Hindlimb muscle (tissue), 1 donor: ENCODE data around the gene PRICKLE2. TPM values are rescaled to one million over a fixed set of nuclear protein-coding genes. Genes with fewer than 3 reads are reported as not detected.

Experiments used
- DNase-seq: peaks from one replicate; pipeline ENCODE4 v3.0.0-alpha.2; 2013
- polyA plus RNA-seq: library from polyadenylated mRNA; unstranded; fragments of 120-200 nt; gene quantifications from one replicate; pipeline ENCODE4 v1.2.1, GENCODE V29; 2013; ENCODE audit not compliant: insufficient read length

Gene PRICKLE2
- polyA plus RNA-seq, 1 donor: 11.0 TPM

GRCh38 chr3:64157150-64158035, 67.9 kb downstream of the PRICKLE2 start:
- no peak for DNase-seq

GRCh38 chr3:64155328-64155727, 69.9 kb downstream of the PRICKLE2 start:
- DNase-seq: no peak

DNA sequence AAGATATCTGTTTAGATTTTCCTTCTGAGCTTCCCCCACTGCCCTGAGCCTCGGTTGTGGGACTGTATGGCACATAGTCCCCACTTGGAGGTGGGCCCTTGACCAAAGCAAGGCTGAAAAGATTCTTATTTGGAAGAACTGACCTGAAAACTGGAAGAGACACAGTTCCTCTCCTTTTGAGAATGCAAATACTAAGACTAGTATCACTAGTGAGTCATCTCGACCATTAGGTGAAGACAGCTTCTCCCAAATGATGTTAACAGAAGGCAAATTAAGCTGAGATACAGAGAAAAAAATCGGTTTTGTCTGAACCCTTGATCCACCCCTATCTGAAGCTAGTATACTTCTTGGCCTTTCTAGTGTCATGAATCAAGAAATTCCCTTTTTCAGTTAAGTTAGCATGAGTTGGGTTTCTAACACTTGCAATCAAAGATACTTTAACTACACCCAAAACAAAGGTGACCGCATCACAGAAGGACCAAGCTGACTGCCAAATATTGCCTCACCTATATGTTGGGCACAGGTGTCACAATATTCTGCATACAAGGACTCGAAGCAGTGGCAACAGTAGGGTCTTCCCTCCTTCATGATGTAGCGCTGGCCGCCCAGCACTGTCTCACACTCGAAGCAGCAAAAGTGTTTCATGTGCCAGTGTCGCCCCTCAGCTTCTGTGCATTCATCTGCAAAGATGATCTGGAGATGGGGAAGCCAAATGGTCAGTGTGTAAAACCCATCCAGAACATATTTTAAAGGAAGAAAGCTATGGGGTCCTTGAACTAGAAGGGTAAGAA, 72.4 kb downstream of the PRICKLE2 start:
- no peak for DNase-seq

DNA sequence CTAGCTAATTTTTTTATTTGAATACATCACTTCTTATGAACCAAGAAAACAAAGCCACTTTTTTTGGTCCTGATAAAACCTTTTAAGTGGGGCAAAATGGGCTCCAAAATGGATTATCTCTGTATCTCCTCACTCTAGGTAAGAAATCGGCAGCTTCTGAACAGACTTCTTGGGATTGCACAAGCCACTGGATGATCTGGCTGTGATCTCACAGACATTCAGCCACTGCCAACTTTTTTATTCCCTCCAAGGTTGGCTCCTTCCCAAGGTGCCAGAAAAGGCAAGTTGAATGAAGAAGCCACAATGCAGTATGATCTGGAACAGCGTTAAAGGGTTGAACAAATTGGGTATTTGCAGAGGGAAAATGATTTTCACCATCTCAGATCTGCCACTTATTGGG, 73.2 kb downstream of the PRICKLE2 start:
- no peak for DNase-seq

- DNase-seq: no peak
Measured at GRCh38 chr3:64151342-64151871, 73.9 kb downstream of the PRICKLE2 start.

DNA sequence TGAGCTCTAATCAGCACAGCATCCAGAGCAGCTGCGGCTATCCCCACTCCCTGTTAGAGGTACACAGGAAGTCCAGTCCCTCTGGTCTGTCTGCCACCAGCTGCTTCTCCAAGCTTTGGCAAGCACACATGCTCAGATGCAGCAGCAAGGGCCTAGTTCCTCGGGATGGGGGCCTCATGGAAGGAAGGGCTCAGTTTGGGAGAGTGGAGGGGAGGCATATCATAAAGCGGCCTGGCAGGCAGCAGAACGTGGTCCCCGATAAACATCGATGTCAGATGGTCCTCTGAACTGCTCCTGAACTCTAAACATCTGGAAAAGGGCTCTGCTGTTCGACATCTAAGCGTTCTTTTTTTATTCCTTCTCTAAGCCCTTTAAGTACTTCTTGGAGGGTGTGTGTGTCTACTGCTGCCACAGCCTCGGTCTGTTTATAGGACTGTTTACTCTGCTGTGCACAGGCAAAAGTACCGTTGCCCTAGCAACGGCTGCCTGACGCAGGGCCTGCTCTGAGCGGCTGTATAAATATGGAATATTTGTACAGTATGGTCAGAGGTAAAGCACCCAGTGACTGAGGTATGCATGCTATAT, 74.6 kb downstream of the PRICKLE2 start:
- peak; percentile 91 for DNase-seq

DNA sequence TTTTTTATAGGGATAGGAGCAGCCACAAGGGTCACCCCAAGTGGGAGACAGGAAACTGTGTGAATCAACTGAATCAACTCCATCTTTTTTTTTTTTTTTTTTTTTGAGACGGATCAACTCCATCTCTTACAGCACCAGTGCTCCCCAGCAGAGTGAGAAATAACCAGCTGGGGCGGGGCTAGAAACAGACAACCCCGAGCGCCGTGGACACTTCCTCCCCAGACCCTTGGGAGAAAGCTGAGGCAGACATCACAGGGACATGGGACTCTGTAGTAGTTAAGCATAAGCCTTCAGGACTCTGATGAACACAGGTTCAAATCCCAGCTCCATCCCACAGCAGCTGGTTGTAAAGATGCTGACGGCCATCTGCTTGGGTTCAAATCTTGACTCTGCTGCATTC, 75.4 kb downstream of the PRICKLE2 start:
- no peak for DNase-seq

GRCh38 chr3:64148955-64149653, 76.2 kb downstream of the PRICKLE2 start:
- DNase-seq: no peak

DNA sequence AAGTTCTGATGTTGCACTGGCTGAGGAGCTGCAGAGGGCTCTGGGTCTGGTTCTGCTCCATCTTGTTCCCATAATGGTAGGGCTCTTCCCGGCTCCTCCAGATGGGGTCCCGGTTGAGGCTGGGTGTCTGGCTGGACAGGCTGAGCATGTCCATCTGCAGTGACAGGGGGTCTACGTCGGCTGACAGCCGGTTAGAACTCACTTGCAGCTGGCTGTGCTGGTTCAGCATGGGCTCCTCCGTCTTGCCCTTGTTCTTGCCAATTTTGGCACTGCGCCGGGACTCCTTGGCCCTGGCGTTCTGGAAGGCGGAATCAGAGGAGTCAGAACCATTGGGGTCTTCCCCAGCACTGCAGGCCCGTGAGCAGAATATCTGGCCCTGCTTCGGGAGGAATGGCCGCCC, 78.1 kb downstream of the PRICKLE2 start:
- DNase-seq: no peak

DNA sequence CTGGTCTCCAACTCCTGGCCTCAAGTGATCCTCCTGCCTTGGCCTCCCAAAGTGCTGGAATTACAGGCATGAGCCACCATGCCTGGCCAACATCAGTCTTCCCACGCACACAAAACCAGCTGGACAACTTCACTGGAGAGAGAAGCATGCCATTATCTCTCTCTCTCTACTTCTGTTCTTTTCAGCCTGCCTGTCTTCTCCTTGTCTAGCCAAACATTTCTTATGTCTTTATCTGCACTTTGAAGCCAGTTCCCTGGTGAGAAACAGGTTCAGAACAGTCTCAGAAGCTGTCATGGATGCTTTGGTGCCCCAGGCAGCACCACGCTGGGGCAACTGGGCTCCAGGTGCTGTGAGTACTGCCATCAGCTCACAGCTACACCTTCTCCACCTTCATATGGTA, 79.8 kb downstream of the PRICKLE2 start:
- DNase-seq: no peak

GRCh38 chr3:64144241-64144900, 80.9 kb downstream of the PRICKLE2 start:
- no peak for DNase-seq

DNA sequence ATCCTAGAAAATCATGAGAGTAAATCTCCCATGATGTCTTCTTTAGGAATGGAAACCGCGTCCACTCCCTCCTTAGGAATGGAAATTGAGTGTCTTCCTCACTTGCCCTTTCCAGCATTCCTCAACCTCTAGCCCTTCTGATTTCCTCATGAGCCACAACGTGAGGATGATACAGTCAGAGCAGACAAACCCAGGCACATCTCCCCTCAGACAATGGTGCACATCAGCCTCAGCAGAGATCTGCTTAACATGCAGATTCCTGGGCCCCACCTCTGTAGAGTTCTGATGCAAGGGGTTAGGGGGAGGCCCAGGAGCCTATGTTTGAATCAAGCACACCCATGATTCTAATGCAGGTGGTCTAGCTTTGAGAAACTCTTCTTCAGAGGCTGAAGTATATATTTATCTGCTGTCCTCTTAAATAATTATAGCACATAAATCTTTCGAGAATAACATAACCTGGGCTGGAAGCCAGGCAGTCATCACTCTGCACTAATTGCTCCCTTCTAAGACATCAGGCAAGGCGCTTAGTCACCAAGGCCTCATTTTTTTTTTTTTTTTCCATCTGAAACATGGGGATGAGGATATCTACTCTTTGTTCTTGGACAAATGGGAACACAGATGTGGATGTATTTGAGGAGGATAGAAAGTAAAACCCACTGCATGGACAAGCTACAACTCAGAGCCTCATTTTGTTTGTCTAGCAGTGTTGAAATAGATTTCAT, 81.7 kb downstream of the PRICKLE2 start:
- DNase-seq: no peak

GRCh38 chr3:64141476-64141875, 83.8 kb downstream of the PRICKLE2 start:
- no peak for DNase-seq

GRCh38 chr3:64140651-64141050, 84.6 kb downstream of the PRICKLE2 start:
- DNase-seq: no peak

- no peak for DNase-seq
Measured at GRCh38 chr3:64138656-64139375, 86.5 kb downstream of the PRICKLE2 start.

- DNase-seq: no peak
Measured at GRCh38 chr3:64138046-64138445, 87.2 kb downstream of the PRICKLE2 start.

- DNase-seq: no peak
Measured at GRCh38 chr3:64134882-64135281, 90.4 kb downstream of the PRICKLE2 start.

- DNase-seq: no peak
Measured at GRCh38 chr3:64133987-64134386, 91.3 kb downstream of the PRICKLE2 start.

GRCh38 chr3:64133272-64133671, 92.0 kb downstream of the PRICKLE2 start:
- no peak for DNase-seq

DNA sequence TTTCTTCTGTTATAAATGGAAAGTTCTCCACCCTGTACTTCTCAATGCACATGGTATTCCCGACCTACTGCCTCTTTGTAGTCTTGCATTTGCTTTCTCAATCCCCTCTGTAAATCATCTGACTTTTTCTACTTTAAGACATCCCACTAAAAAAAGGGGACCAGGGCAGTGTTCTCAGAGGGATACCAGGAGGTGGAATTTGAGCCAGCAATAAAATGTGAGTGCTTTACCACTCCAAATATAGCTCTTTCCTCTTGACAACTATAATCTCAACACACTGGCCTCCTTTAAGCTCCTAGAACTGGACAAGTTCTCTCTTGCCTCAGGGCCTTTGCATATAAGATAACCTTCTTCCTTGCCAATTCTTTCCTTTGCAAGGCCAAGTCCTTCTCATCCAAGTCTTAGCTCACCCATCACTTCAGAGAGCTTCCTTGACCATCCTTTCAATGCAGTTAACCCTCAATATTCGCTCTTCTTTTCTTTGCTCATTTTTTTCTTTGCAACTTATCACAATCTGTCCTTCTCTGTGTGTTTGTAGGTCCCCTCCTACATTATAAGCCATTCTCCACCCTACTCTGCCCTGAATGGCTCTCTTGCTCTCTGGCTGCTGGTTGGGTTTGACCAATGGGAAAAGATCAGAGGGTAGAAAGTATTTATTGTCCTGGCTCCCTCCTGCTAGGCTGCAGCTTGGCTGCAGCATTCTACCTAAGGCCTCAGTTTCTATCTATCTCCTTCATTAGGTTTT, 93.4 kb downstream of the PRICKLE2 start:
- no peak for DNase-seq
